UCSD-AML1 (cell line): ENCODE results near the gene HECW1.
"Not testable (repeated sequence)": the region's sequence is repeated elsewhere in the genome, so short reads cannot be mapped to it uniquely, and the experiment has no call there.

Experiments used
- DNase-seq: peaks from one replicate; lab custom pipeline; 2025; ENCODE audit not compliant: unreplicated experiment; lab: John Stamatoyannopoulos, UW

Gene HECW1

DNA sequence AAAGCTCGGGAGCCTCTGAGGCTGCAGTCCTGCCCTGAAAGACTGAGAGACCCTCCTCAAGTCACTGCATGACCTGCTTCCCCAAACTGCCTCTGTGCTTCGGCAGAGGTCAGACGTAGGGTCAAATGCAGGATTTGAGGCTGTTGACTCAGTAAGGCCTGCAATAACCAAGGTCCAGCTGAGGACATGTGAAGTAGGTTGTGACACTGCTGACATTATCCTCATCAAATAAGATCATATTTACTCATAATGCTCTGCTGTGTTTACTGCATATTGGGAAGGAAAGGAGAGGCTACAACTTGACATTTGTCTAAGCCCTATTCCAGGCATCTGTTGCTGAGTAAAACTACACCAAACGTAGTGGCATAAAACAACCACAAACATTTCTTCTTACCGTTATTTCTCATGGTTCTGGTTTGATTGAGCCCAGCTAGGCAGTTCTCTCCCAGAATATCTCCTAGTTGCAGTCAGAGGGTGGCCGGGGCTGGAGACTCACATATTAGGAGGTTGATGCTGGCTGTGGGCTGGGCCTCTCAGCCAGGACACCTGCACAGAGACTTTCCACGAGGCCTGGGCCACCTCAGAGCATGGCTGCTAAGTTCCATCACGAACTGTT is 348.4 kb downstream of the HECW1 start:
- DNase-seq, result no peak

DNA sequence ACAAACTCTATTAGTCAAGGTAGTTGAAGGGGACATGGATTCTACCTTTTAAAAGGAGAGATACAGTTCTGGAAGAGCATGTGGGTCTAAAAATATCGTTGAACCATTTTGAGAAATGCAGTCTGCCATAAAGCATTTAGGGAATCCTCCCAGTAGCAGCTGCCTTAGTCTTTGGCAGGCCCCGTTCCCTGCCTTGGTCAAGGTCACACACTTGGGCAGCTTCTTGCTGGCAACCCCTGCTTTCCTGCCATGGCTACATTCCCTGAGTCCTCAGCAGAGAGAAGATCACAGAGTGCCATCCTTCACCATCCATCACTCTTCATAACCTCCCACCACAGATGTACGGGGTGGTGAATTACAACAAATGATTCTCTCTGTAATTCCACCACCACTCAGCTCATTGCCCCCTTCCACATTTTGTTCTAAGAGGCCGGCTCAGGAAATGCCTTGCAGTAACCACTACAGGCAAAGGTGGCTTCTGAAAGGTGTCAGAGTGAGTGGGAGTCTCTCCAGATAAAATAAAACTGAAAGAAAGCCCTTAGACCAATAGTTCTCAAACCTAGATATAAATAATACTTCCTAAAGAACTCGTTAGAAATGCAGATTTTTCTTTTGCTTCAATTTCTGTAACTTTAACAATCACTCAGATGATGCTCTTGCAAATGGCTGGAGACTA is 349.0 kb downstream of the HECW1 start:
- no peak for DNase-seq

DNA sequence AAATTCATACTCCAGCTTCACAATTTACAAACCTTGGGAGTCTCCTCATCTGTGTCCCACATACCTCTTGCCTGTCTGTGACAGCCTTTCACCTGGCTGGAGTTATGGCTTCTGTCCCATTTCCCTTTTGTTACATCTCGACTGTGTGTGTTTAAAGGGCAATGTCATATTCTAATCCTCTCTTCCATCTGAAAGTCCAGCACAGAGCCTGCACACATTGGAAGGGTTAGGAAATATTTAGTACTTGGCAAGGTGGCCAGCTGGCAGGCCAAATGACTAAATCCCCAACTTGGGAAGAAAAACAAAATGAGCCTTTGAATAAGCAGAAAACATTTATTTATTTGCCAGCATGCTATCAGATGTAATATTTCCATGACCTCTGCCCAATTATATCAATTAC is 350.4 kb downstream of the HECW1 start:
- DNase-seq, result no peak

DNA sequence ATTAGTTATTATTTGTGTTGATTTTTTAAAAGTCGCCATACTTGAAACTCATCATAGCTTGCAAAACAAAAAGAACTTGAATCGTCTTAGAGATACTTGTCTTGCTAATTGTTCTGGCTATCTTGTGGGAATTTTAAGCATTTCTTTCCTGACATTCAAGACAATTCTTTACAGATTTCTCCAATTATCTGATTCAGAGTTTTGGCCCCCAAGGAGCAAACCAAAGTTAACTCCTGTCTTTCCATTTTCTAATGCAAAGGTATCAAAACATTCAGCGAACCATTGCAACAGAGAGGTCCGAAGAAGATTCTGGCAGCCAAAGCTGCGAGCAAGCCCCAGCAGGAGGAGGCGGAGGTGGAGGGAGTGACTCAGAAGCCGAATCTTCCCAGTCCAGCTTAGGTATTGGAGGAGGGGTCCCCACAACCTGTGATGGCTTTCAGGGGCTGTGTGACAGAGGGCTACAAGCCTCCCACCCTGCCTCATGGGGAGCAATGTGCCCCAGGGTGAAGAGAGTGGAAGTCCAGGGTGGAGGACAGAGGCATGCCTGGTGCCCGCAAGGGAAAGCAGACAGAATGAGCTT is 351.0 kb downstream of the HECW1 start:
- DNase-seq, result no peak

DNA sequence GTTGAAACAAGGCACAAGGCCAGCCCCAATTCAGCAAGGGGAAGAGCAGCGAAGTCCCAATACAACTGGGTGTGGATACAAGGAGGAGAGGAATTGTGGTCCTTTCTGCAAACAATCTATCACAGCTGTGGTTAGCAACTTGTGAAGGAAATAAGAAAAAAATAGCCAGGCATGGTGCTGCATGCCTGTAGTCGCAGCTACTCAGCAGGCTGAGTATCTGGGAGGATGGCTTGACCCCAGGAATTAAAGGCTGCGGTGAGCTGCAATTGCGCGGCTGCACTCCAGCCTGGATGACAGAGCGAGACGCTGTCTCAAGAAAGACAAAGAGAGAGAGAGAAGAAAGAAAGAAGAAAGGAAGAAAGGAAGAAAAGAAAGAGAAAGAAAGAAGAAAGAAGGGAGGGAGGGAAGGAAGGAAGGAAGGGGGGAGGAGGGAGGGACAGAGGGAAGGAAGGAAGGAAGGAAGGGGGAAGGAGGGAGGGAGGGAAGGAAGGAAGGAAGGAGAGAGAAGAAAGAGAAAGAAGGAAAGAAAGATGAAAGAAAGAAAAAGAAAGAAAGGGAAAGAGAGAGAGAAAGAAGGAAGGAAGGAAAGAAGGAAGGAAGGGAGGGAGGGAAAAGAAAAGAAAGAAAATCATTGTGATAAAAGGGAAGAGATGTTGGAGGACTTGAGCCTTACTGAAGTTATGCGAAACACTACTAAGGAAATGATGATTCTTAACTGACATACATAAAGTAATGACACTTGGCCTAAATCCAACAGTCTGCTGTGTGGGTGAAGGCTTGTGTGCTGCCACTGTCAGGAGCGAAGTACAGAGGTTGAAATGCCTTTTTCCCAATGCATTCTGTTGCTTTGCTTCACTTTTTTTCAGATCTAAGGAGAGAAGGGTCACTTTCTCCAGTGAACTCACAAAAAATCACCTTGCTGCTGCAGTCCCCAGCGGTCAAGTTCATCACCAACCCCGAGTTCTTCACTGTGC is 353.4 kb downstream of the HECW1 start:
- no peak for DNase-seq

DNA sequence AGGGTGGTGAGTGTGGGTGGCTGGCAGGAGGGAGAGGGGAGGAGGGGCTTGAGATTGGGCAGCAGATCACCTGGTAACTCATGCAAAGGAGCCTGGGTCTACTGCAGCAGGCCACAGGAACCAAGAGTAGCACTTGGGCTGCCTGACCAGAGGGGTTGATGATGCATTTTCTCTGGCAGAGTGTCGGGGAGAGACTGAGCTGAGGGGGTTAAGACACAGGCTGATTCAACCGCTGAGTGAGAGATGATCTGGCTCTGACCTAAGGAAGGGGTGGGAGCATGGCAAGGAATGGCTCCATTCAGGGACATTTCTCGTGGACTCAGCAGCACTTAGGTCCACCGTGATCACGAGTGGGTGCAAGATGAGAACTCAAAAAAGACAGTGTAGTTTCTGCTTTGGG is 355.0 kb downstream of the HECW1 start:
- DNase-seq, result no peak

DNA sequence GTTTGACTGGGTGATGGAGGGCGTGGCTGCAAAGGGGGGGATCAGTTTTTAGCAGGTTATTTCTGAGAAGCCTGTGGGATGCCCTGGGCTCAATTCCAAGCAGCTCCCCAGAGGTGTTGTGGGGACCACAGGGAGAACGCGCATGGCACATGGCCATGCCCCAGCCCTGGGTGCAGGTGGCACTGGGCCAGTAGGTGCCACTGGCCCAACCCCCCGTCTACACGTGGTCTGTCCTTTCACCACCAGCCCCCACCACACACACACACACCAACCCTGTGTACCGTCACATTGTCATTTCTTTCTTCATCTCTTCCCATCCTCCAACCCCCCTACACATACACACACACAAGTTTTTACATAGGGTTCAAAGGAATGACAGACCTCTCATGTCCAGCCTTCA is 355.4 kb downstream of the HECW1 start:
- no peak for DNase-seq

DNA sequence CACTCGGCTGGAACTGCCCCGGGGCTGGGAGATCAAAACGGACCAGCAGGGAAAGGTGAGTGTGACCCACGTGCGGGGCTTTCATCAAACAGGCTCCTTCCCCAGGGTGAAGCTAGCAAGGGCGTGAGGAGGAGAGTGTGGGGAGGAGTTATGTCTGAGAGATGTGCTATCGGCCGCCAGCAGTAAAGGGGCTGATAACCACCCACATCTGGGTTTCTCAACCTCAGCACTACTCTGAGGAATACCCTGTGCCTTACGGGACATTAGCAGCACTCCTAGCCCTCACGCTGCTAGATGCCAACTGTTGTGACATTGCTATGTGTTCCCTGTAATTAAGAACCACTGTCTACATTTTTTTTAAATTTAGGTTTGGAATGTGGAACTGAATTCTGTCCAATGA is 356.6 kb downstream of the HECW1 start:
- no peak for DNase-seq

DNA sequence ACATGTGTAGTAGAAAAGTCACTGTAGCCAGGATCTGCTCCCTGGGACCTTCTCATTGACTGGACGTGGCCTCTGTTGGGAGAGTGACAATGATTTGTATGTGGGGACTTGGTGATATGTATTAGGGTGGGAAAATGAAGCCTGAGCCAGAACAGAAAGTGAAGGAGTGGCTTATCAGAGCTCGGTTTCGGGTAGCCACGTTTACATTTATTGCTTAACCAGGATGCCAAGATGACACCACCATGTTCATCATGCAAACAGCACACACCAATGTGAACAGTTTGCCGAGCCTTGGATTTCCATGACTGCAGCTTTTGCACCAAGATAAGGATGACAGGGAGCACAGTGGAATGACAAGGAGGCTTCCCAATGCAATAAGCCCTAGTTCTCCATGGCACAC is 357.7 kb downstream of the HECW1 start:
- DNase-seq, result no peak

DNA sequence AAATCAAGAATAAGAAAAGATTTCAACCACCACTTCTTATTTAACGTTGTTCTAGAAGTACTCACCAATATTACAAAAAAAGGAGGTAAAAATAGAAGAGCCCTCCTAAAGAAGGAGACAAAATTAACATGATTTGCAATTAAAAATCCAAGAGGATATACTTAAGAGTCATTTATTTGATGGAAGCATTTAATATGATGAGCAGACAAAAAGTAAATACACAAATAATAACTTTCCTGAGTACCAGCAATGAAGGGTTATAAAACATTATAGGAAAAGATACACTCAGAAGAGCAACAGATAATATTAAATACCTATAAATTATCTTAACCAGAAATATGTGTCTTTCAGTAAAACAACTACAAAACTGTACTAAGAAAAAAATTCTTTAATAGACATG is 363.5 kb downstream of the HECW1 start:
- DNase-seq, result no peak

DNA sequence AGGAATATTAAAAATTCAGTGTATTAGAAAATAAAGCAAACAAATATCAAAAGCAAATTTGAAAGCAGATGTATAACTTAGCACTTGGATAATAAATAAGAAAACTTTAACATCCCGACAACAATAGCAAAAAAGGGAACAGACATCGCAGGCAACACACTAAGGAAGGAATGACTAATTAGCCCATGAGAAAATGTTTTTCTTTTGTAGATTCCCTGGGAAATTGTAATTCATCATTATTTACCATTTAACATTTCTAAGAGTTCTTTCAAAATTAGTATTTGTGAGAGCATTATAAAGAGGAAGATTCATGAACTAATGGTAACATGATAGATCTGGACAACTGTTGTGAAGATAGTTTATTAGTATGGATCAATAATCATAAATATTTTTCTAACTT is 364.4 kb downstream of the HECW1 start:
- DNase-seq, result no peak

DNA sequence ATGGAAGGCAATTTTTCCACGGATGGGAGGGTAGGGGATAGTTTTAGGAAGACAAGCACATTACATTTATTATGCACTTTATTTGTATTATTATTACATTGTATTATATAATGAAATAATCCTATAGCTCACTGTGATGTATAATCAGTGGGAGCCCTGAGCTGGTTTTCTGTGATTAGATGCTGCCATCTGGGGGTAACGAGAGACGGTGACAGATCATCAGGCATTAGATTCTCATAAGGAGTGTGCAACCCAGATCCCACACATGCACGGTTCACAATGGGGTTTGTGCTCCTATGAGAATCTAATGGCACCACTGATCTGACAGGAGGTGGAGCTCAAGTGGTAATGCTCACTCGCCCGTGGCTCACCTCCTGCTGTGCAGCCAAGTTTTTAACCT is 366.6 kb downstream of the HECW1 start:
- no peak for DNase-seq

DNA sequence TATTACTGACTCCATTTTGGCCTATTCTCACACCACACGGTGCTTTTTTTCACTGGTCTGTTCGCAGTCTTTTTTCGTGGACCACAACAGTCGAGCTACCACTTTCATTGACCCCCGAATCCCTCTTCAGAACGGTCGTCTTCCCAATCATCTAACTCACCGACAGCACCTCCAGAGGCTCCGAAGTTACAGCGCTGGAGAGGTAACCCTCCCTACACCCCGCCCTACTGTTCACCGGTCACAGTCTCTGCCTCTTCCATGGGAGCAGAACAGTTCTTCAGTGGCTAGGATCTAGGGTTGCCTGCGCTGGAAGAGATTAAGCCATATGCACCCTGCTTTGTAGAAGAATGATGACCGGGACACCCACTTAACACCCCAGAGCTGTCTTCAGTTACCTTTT is 367.1 kb downstream of the HECW1 start:
- DNase-seq, result no peak

DNA sequence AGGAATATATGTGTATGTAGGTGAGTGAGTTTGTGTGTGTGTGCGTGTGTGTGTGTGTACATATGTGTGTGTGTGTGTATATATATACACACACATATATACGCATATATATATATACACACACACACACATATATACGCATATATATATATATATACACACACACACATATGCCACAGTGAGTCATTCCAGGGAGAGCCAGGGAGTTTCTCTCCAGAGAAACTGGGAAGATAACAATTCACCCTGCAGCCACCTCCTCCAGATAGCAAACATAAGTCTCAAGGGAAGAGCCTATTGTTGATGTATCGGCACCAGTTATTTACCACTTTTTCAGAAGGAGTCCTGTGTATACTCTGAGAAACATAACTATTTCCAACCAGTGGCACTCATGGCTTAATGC is 368.1 kb downstream of the HECW1 start:
- no peak for DNase-seq

DNA sequence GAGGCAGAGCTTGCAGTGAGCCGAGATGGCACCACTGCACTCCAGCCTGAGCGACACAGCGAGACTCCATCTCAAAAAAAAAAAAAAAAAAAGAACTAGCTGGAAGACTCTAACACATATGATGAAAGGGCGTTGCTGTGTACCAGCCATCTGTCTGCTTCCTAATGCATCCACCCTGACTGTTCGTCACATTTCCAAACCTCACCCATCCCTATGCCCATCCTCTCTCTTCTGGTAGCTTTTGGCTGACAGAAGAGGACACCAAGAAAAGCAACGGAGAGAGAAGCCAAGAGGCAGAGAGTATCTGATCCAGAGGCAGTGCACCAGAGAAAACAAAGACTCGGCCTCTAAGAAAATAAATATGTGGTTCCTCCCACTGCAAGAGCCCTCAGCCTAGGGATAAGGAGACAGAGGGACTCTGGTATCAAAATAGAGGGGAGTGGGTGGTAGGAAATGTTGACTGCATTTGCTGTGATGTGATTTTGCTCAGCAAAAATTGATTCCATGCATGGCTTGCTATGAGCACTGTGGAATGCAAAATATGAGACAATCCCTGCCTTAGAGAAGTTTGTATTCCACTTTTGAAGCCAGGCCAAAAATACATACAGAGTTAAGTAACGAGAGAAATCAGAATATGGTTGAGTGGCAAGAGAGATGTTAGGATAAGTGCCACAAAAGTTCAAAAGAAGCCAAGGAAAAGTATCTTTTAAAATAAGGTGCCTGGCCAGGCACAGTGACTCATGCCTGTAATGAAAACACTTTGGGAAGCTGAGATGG is 369.6 kb downstream of the HECW1 start:
- no peak for DNase-seq

DNA sequence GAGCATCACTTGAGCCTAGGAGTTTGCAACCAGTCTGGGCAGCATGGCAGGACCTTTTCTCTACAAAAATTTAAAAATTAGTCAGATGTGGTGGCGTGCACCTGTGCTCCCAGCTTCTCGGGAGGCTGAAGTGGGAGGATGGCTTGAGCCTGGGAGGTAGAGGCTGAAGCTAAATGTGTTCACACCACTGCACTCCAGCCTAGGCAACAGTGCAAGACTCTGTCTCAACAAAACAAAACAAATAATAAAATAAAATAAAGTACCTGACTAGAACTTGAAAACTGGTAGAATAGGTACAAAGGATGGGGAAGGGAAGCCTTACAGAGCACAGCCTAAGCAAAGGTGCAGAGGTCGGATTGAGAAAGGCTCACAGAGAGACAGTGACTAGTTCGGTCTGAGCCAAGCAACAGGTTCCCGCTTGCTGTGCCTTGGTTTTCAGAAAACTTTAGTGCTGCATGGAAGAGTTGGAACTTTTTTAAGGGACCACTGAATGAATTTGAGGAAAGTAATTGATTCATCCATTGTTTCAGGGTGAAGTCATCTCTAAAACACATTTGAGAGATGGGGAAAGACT is 370.3 kb downstream of the HECW1 start:
- DNase-seq, result no peak

DNA sequence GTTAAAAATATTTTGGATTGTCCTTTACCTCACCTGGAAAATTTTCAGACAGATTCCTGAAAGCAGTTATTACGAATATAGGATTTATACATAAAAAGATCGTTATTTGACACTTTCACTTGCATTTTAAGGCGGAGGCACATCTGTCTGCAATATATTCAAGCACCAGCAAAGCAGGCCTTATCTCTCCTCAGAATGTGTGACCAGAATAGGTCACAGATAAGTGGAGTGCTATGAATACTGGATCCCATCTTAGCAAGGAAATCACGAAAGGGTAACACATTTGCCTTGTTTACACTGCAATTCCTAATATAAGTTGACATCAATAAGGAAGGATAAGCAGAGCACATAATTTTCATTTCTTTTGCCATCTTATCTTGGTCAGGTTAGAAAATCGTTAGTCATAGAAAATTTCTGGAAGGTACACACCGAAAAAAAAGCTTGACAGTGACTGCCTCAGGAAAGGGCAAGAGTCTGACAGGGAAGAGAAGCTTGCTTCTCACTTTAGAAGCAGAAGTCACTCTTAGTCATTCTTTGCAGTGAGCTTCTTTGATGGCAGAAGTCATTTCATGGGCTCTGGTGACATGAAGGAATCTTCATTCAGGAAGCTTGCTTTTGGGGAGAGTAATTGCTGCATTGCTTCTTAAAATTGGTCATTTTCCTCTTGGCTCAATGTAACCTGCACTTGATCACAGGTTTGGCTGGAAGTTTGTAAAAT is 372.4 kb downstream of the HECW1 start:
- no peak for DNase-seq

DNA sequence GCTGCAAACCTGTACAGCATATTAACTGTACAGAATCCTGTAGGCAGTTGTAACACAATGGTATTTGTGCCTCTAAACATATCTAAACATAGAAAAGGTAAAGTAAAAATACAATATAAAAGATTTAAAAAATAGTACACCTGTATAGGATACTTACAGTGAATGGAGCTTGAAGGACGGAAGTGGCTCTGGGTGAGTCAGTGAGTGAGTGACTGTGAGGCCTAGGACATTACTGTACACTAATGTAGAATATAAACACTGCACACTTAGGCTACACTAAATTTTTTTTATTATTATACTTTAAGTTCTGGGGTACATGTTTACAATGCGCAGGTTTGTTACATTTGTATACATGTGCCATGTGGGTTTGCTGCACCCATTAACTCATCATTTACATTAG is 373.1 kb downstream of the HECW1 start:
- DNase-seq, result no peak

DNA sequence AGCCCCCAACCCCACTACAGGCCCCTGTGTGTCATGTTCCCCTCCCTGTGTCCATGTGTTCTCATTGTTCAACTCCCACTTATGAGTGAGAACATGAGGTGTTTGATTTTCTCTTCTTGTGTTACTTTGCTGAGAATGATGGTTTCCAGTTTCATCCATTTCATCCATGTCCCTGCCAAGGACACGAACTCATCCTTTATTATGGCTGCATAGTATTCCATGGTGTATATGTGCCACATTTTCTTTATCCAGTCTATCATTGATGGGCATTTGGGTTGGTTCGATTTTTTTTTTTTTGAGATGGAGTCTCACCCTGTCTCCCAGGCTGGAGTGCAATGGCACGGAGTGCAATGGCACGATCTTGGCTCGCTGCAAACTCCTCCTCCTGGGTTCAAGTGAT is 373.6 kb downstream of the HECW1 start:
- DNase-seq, result not testable (repeated sequence)

DNA sequence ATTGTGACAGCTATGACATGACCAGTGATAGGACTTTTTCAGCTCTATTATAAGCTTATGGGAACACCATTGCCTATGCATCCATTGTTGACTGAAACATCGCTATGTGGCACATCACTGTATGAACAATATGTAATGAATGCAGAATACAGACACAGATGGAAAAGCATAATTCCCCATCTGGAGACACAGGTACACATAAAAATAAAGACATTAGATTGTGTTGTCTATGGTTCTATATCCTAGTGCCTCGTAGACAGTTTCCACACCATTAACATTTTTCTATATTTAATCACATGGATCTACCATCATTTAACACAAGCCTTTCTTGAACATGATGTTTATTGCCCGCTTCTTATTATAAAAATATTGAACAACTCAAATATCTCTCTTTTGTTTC is 374.2 kb downstream of the HECW1 start:
- no peak for DNase-seq
